Naive thymus-derived CD4-positive, alpha-beta T cell (primary cell): ENCODE data around the gene PLEKHM2. TPM values are rescaled to one million over a fixed set of nuclear protein-coding genes. Genes with fewer than 3 reads are reported as not detected.

ENCODE experiments used
- ATAC-seq: fragments of 150-1000 bp; cut with Tn5 transposase; 2 replicates; pipeline ENCODE4 v1.10.0; 2021; ENCODE audit warnings: mild to moderate bottlenecking, moderate library complexity
- CTCF ChIA-PET: fragments of 350-600 bp; sonication (Branson Sonifier 250); formaldehyde crosslinking; loops from one replicate; lab custom pipeline; 2021; ENCODE audit warnings: antibody characterized with exemption; lab: Charles Lee
- POLR2A ChIA-PET: fragments of 350-600 bp; sonication (Branson Sonifier 250); formaldehyde crosslinking; loops from one replicate; lab custom pipeline; 2021; ENCODE audit warnings: antibody characterized with exemption, inconsistent platforms; lab: Charles Lee
- DNase-seq, 9 donors: peaks; one replicate each; pipeline versions ENCODE4 v3.0.0 to v3.0.0-alpha.2; 2020 to 2022; ENCODE audit warnings: mixed read lengths in 1 of 9
- H3K27ac ChIP-seq: one replicate; pipeline ENCODE4 v1.7.0; 2013; ENCODE audit warnings: mild to moderate bottlenecking, low read depth, low read length, moderate library complexity
- H3K27me3 ChIP-seq, 2 donors: one replicate each; pipeline ENCODE4 v1.7.0; 2013; ENCODE audit warnings: low read length in 2 of 2, mild to moderate bottlenecking in 2 of 2, moderate library complexity in 2 of 2; ENCODE audit not compliant: control insufficient read depth in 2 of 2, insufficient read depth in 2 of 2
- H3K36me3 ChIP-seq, 3 experiments: 1 replicate in 2 of 3; 2 replicates in 1 of 3; pipeline ENCODE4 v1.7.0; 2013; ENCODE audit warnings: low read length in 3 of 3, mild to moderate bottlenecking in 3 of 3, moderate library complexity in 1 of 3; ENCODE audit not compliant: insufficient read depth in 3 of 3, control insufficient read depth in 2 of 3
- H3K4me1 ChIP-seq, 2 donors: one replicate each; pipeline ENCODE4 v1.7.0; 2013; ENCODE audit warnings: low read length in 2 of 2, mild to moderate bottlenecking in 2 of 2, moderate library complexity in 1 of 2; ENCODE audit not compliant: control insufficient read depth in 2 of 2, insufficient read depth in 2 of 2
- H3K4me3 ChIP-seq: 2 replicates; pipeline ENCODE4 v1.7.0; 2013; ENCODE audit warnings: mild to moderate bottlenecking, low read length
- H3K9me3 ChIP-seq, 3 experiments: 1 replicate in 2 of 3; 2 replicates in 1 of 3; pipeline ENCODE4 v1.7.0; 2013; ENCODE audit warnings: low read length in 3 of 3; ENCODE audit not compliant: control insufficient read depth in 2 of 3
- H3K27ac Mint-ChIP-seq, 9 donors: one replicate each; pipeline ENCODE4 v1.8.0; 2020 to 2022; ENCODE audit warnings: mixed read lengths in 9 of 9, mild to moderate bottlenecking in 8 of 9, moderate library complexity in 5 of 9, inconsistent platforms in 2 of 9
- H3K27me3 Mint-ChIP-seq, 5 donors: one replicate each; pipeline ENCODE4 v1.8.0; 2021 to 2022; ENCODE audit warnings: mixed read lengths in 5 of 5, mild to moderate bottlenecking in 1 of 5
- H3K36me3 Mint-ChIP-seq, 5 donors: one replicate each; pipeline ENCODE4 v1.8.0; 2020 to 2022; ENCODE audit warnings: mixed read lengths in 5 of 5, mild to moderate bottlenecking in 3 of 5, inconsistent platforms in 1 of 5
- H3K4me1 Mint-ChIP-seq, 7 donors: one replicate each; pipeline ENCODE4 v1.8.0; 2020 to 2022; ENCODE audit warnings: mixed read lengths in 7 of 7, mild to moderate bottlenecking in 3 of 7, inconsistent platforms in 1 of 7
- H3K4me3 Mint-ChIP-seq, 10 donors: one replicate each; pipeline ENCODE4 v1.8.0; 2020 to 2022; ENCODE audit warnings: mild to moderate bottlenecking in 10 of 10, mixed read lengths in 10 of 10, moderate library complexity in 6 of 10, inconsistent platforms in 2 of 10
- H3K9me3 Mint-ChIP-seq, 11 donors: one replicate each; pipeline ENCODE4 v1.8.0; 2020 to 2022; ENCODE audit warnings: mixed read lengths in 11 of 11, mild to moderate bottlenecking in 4 of 11, inconsistent platforms in 1 of 11, moderate library complexity in 1 of 11
- intact Hi-C, 2 donors: fragments of 100-400 bp; cut with micrococcal nuclease; formaldehyde crosslinking; loops; one replicate each; pipeline ENCODE4 v1.15.1; 2023
- polyA plus RNA-seq, 2 donors: library from polyadenylated mRNA; unstranded; fragments of 300-500 nt; fragmentation: Illumina TruSeq; gene quantifications; one replicate each; pipeline ENCODE4 v1.2.3, GENCODE V29; 2021
- total RNA-seq, 6 experiments: library from RNA in 5 of 6; stranded (reverse) in 5 of 6; gene quantifications; 1 replicate in 5 of 6; 2 replicates in 1 of 6; pipeline ENCODE4 v1.2.3 and lab custom pipeline; 2021 to 2026

The PLEKHM2 gene
- total and polyA plus RNA-seq, 7 experiments from 2014 or later = 4.3 to 78.6 (median 58.5) TPM

GRCh38 chr1:15738416-15739113 lies 54.4 kb downstream of the PLEKHM2 start:
- POLR2A ChIA-PET = no interaction called here
- no peak overlapping the region for H3K4me3 ChIP-seq

DNA sequence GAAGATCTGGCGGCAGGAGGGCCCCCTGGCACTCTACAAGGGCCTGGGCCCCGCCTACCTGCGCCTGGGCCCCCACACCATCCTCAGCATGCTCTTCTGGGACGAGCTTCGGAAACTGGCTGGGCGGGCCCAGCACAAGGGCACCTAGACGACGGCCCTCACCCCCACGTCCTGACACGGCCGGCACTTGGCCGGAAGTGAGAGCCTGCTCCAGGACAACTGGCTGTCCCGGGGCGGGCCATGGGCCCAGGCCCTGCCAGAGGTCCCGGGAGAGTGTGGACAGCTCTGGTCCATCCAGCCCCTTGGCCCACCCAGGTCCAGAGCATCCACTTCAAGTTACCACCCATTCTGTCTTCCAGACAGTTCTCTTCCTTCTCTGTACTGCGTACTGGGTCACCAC lies 55.1 kb downstream of the PLEKHM2 start:
- H3K27me3 Mint-ChIP-seq = no peaks in the 10 kb centered on the region
- H3K4me3 Mint-ChIP-seq = no peak overlapping the region
- Histone ChIP-seq H3K27ac (no peak overlapping the region), H3K36me3 (peaks cover 0 to 9% (median 0%) of the 10 kb centered on the region in 3 experiments), H3K27me3 (no peaks in the 10 kb centered on the region), H3K4me1 (no peaks in the 10 kb centered on the region), H3K9me3 (no peaks in the 10 kb centered on the region), H3K4me3 (no peak overlapping the region)
- ATAC-seq = no peak
- ChIA-PET CTCF (interaction anchor here (1.5 kb wide), 1 partner anchor 145 kb away, joined by 7 read pairs; no protein-coding TSS in a partner anchor), POLR2A (no interaction called here)
- no peaks in the 10 kb centered on the region for H3K9me3 Mint-ChIP-seq
- peak overlapping the region in 2 of 9 donors; percentile 51 to 75 for H3K27ac Mint-ChIP-seq
- intact Hi-C loops = no loop called here
- no peak for DNase-seq
- H3K36me3 Mint-ChIP-seq = peaks cover 0 to 1% (median 0%) of the 10 kb centered on the region in 5 donors
- H3K4me1 Mint-ChIP-seq = peaks cover 5 to 7% (median 6%) of the 10 kb centered on the region in 7 donors

More at GRCh38 chr1:15738416-15739113, 54.4 kb downstream of the PLEKHM2 start:
- peaks cover 0 to 16% (median 0%) of the 10 kb centered on the region in 3 experiments for H3K36me3 ChIP-seq
- no peaks in the 10 kb centered on the region for H3K9me3 Mint-ChIP-seq
- intact Hi-C loops = no loop called here
- DNase-seq (no peak), ATAC-seq (no peak)
- CTCF ChIA-PET = interaction anchor here (0.6 to 1.5 kb wide), 2 partner anchors 144 to 268 kb away, joined by 3 to 7 read pairs; no protein-coding TSS in a partner anchor
- H3K4me3 Mint-ChIP-seq = no peak overlapping the region
- no peaks in the 10 kb centered on the region for H3K4me1 ChIP-seq
- peaks cover 5 to 7% (median 6%) of the 10 kb centered on the region in 7 donors for H3K4me1 Mint-ChIP-seq
- H3K27me3 Mint-ChIP-seq = no peaks in the 10 kb centered on the region
- no peaks in the 10 kb centered on the region for H3K9me3 ChIP-seq
- H3K27ac ChIP-seq = no peak overlapping the region
- H3K27me3 ChIP-seq = no peaks in the 10 kb centered on the region
- H3K36me3 Mint-ChIP-seq = peaks cover 0 to 3% (median 0%) of the 10 kb centered on the region in 5 donors
- peak overlapping the region in 2 of 9 donors; percentile 56 to 82 for H3K27ac Mint-ChIP-seq

GRCh38 chr1:15739745-15740144 lies 55.6 kb downstream of the PLEKHM2 start:
- no peaks in the 10 kb centered on the region for H3K9me3 ChIP-seq
- no peak overlapping the region for H3K4me3 ChIP-seq
- Mint-ChIP-seq H3K4me1 (peaks cover 5 to 7% (median 6%) of the 10 kb centered on the region in 7 donors), H3K9me3 (no peaks in the 10 kb centered on the region), H3K27me3 (no peaks in the 10 kb centered on the region), H3K4me3 (no peak overlapping the region), H3K27ac (peak overlapping the region in 3 of 9 donors; percentile 25 to 75 (median 51)), H3K36me3 (peaks cover 0 to 1% (median 0%) of the 10 kb centered on the region in 5 donors)
- ChIA-PET CTCF (interaction anchor here (1.5 kb wide), 1 partner anchor 145 kb away, joined by 7 read pairs; no protein-coding TSS in a partner anchor), POLR2A (no interaction called here)
- no peak overlapping the region for H3K27ac ChIP-seq
- H3K36me3 ChIP-seq = peaks cover 0 to 5% (median 0%) of the 10 kb centered on the region in 3 experiments
- intact Hi-C loops = loop anchor here in 1 of 2 donors (2.0 to 5.0 kb wide), 2 partner anchors 97 to 162 kb away; no protein-coding TSS in a partner anchor
- H3K27me3 ChIP-seq = no peaks in the 10 kb centered on the region
- no peak for ATAC-seq
- no peak for DNase-seq
- H3K4me1 ChIP-seq = no peaks in the 10 kb centered on the region

GRCh38 chr1:15740924-15741850 lies 57.1 kb downstream of the PLEKHM2 start:
- H3K36me3 ChIP-seq = no peaks in the 10 kb centered on the region
- ATAC-seq (peak; percentile 77), DNase-seq (peak; percentile 38 to 74 (median 62))
- Mint-ChIP-seq H3K36me3 (peaks cover 0 to 1% (median 0%) of the 10 kb centered on the region in 5 donors), H3K4me1 (peaks cover 5 to 7% (median 6%) of the 10 kb centered on the region in 7 donors), H3K27ac (peak overlapping the region in 5 of 9 donors; percentile 2 to 70 (median 56)), H3K4me3 (peak overlapping the region in 1 of 10 donors; percentile 53), H3K9me3 (no peaks in the 10 kb centered on the region), H3K27me3 (no peaks in the 10 kb centered on the region)
- ChIA-PET CTCF (interaction anchor here (0.6 to 1.8 kb wide), 6 partner anchors 34 to 149 kb away, joined by 3 to 6 read pairs (median 4); no protein-coding TSS in a partner anchor), POLR2A (interaction anchor here (0.6 kb wide), 1 partner anchor 398 kb away, joined by 3 read pairs; no protein-coding TSS in a partner anchor)
- no peaks in the 10 kb centered on the region for H3K4me1 ChIP-seq
- intact Hi-C loops = loop anchor here (1.0 to 5.0 kb wide), 3 partner anchors 98 to 164 kb away; no protein-coding TSS in a partner anchor
- H3K27ac ChIP-seq = no peak overlapping the region
- no peaks in the 10 kb centered on the region for H3K9me3 ChIP-seq
- no peak overlapping the region for H3K4me3 ChIP-seq
- H3K27me3 ChIP-seq = no peaks in the 10 kb centered on the region

GRCh38 chr1:15742339-15742801 lies 58.2 kb downstream of the PLEKHM2 start, which contains the start of gene TMEM82:
Gene TMEM82 (plus strand): TSS chr1:15742499. CDS start chr1:15742560, 61 bp downstream.
- H3K36me3 ChIP-seq = no peaks in the 10 kb centered on the region

More at GRCh38 chr1:15742339-15742801, 58.2 kb downstream of the PLEKHM2 start, which contains the start of gene TMEM82:
- peak within 1 kb of the TSS in 5 of 9 donors; percentile 2 to 70 (median 56) for H3K27ac Mint-ChIP-seq
- H3K4me1 ChIP-seq = no peaks in the 10 kb centered on the region
- no peaks in the 10 kb centered on the region for H3K27me3 Mint-ChIP-seq
- peaks cover 5 to 7% (median 6%) of the 10 kb centered on the region in 7 donors for H3K4me1 Mint-ChIP-seq
- ChIA-PET CTCF (no interaction called here), POLR2A (no interaction called here)
- peaks cover 0 to 1% (median 0%) of the 10 kb centered on the region in 5 donors for H3K36me3 Mint-ChIP-seq
- DNase-seq (no peak), ATAC-seq (no peak)
- H3K4me3 ChIP-seq = no peak within 1 kb of the TSS
- peak within 1 kb of the TSS in 1 of 10 donors; percentile 53 for H3K4me3 Mint-ChIP-seq
- H3K27ac ChIP-seq = no peak within 1 kb of the TSS
- H3K9me3 Mint-ChIP-seq = no peaks in the 10 kb centered on the region
- no peaks in the 10 kb centered on the region for H3K27me3 ChIP-seq
- intact Hi-C loops = loop anchor here in 1 of 2 donors (5.0 kb wide), 1 partner anchor 165 kb away; no protein-coding TSS in a partner anchor
- no peaks in the 10 kb centered on the region for H3K9me3 ChIP-seq
